Thymus (tissue), 11 donors: Measurements from ENCODE around the gene SRM. TPM values are rescaled to one million over a fixed set of nuclear protein-coding genes. Genes with fewer than 3 reads are reported as not detected.
"Not testable (repeated sequence)": the region's sequence is repeated elsewhere in the genome, so short reads cannot be mapped to it uniquely, and the experiment has no call there.

Source experiments
- DNase-seq, 9 donors: peaks; one replicate each; pipeline ENCODE4 v3.0.0-alpha.2; 2013; ENCODE audit warnings: low spot score in 9 of 9, low read depth in 6 of 9, missing footprints in 1 of 9
- H3K27ac ChIP-seq, 2 donors: one replicate each; pipeline ENCODE4 v1.5.1; 2013; ENCODE audit warnings: control low read depth in 1 of 2, low read depth in 1 of 2, low read length in 1 of 2, mild to moderate bottlenecking in 1 of 2, moderate library complexity in 1 of 2
- H3K27me3 ChIP-seq, 2 donors: one replicate each; pipeline ENCODE4 v1.5.1; 2013; ENCODE audit warnings: low read length in 1 of 2; ENCODE audit not compliant: control insufficient read depth in 2 of 2, insufficient read depth in 1 of 2
- H3K36me3 ChIP-seq, 2 donors: one replicate each; pipeline ENCODE4 v1.5.1; 2013; ENCODE audit warnings: low read length in 1 of 2, mild to moderate bottlenecking in 1 of 2, moderate library complexity in 1 of 2; ENCODE audit not compliant: control insufficient read depth in 2 of 2, insufficient read depth in 2 of 2
- H3K4me1 ChIP-seq, 2 donors: one replicate each; pipeline ENCODE4 v1.5.1; 2013; ENCODE audit warnings: low read length in 2 of 2; ENCODE audit not compliant: control insufficient read depth in 2 of 2, insufficient read depth in 2 of 2
- H3K4me3 ChIP-seq, 2 donors: one replicate each; pipeline ENCODE4 v1.5.1; 2013; ENCODE audit warnings: low read length in 2 of 2, control low read depth in 1 of 2, mild to moderate bottlenecking in 1 of 2
- H3K9me3 ChIP-seq, 2 donors: one replicate each; pipeline ENCODE4 v1.5.1; 2013; ENCODE audit warnings: low read length in 1 of 2, mild to moderate bottlenecking in 1 of 2; ENCODE audit not compliant: control insufficient read depth in 2 of 2, insufficient read depth in 1 of 2
- WGBS: extraction: QIAGEN DNeasy Blood & Tissue Kit; methylation state at CpG from one replicate; pipeline ENCODE4 v1.1.7; 2013; 5-methylcytosine and 5-hydroxymethylcytosine counted together
- polyA plus RNA-seq: library from polyadenylated mRNA; stranded (reverse); fragments of 200-250 nt; gene quantifications from one replicate; pipeline ENCODE4 v1.2.3, GENCODE V29; 2013
- total RNA-seq: library from RNA; stranded (reverse); fragments of 120-200 nt; gene quantifications from one replicate; pipeline ENCODE4 v1.2.4, GENCODE V29; 2013
- donor health status: healthy.

SRM gene
- total and polyA plus RNA-seq, 2 donors = 13.1 to 62.9 TPM

DNA sequence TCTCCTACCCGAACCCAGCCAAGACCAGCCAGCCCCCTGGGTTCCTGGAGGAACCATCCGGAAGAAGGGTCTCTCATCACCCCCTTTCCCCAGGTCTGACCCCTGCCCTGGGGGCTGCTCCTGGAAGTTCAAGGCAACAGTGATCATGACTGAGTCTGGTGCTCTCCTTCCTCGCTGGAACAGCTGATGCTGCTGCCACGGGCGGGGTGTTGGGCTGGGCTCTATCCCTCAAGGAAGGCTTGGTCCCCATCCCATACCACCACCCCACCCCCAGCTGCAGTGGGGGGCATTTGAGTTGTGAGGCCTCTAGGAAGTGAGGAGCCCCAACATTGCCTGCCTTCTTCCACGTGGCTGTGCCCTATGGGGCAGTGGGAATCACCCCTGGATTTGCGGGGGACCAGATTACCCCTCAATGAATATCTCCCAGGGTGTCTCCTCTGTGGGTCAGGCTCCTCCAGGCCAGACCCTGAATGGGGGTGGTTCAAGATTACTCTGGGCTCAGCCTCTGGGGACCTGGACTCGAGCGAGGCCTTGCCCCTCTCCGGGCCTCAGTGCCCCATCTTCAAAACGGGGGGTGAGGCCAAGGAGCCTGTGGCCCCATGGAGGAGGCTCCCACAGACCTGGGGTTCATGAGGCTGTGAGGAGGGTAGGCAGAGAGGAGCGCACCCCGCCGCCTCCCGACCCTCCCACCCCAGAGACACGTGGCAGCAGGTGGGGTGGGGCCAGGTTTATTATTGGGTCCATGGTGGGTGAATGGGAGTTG is 15.6 kb downstream of the SRM start:
- Histone ChIP-seq H3K4me1 (no peaks in the 10 kb centered on the region), H3K27ac (no peak overlapping the region), H3K9me3 (peaks cover 0 to 1% of the 10 kb centered on the region in 2 donors), H3K4me3 (no peak overlapping the region), H3K27me3 (no peaks in the 10 kb centered on the region), H3K36me3 (no peaks in the 10 kb centered on the region)
- no peak for DNase-seq
- WGBS = 87% methylated on average over 16 of the region's 16 CpGs

DNA sequence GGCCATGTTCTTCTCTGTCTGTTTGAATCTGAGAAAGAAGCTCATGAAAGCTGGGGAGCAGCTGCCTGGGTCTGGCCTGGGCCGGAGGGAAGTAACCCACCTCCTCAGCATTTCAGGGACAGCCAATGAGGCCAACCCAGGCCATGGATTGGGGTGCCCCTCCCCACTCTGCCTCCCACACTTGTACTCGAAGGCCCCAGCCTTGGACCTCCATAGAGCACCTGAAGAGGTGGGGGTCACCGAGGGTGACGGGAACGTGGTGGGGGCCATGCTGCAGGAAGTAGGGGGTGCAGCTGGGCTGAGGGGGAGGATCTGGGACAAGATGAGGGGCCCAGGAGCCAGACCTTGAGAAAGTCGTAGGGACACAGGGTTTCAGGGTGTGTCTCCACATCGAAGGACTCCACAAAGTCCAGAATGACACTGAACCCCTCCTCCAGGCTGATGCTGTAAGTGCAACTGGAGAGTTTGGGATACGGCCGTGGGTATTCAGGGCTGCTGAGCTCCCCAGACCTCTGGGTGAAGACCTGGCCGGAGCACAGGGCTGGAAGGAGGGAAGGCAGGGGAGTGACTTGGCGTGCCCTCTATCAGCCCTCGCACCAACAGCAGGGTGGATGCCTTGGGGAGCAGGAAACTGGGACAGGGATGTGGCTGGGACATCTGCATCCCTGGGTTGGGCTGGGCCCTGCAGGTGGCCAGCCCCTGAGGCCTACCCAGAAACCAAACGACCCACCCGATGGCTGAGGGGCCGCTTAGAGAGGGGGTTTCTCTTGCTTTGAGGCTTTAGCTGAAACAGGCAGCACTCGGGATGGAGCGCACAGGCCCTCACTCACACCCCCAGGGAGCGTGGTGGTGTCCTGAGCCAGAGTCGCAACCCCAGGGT is 16.6 kb downstream of the SRM start:
- H3K4me1 ChIP-seq = no peaks in the 10 kb centered on the region
- no peak for DNase-seq
- H3K4me3 ChIP-seq = no peak overlapping the region
- WGBS = 83% methylated on average over 19 of the region's 19 CpGs
- no peaks in the 10 kb centered on the region for H3K36me3 ChIP-seq
- no peaks in the 10 kb centered on the region for H3K27me3 ChIP-seq
- H3K9me3 ChIP-seq = peaks cover 0 to 1% of the 10 kb centered on the region in 2 donors
- H3K27ac ChIP-seq = no peak overlapping the region

DNA sequence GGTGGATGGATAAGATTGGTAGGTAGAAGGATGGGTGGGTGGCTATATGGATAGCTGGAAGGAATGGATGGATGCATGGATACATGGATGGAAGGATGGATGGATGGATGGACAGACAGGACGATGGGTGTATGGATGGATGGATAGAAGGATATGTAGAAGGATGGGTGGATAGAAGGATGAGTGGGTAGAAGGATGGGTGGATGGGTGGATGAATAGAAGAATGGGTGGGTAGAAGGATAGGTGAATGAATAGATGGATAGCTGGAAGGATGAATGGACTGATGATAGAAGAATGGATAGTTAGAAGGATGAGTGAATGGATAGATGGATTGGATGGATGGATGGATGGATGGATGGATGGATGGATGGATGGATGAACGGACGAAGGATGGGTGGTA is 17.8 kb downstream of the SRM start:
- H3K36me3 ChIP-seq = no peaks in the 10 kb centered on the region
- H3K4me1 ChIP-seq = peaks cover 0 to 4% of the 10 kb centered on the region in 2 donors
- 89% methylated on average over 3 of the region's 3 CpGs for WGBS
- DNase-seq = no peak
- H3K27me3 ChIP-seq = no peaks in the 10 kb centered on the region
- H3K27ac ChIP-seq = no peak overlapping the region
- H3K9me3 ChIP-seq = peaks cover 0 to 1% of the 10 kb centered on the region in 2 donors
- no peak overlapping the region for H3K4me3 ChIP-seq

DNA sequence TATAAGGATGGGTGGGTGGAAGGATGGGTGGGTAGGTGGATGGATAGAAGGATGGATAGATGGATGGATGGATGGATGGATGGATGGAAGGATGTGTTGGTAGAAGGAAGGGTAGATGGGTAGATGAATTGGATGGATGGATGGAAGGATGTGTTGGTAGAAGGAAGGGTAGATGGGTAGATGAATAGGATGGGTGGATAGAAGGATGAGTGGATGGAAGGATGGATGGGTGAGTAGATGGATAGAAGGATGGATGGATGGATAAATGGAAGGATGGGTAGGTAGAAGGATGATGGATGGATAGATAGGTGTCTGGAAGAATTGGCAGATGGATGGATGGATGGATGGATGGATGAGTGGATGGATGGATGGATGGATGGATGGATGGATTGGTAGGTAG is 18.8 kb downstream of the SRM start:
- peaks cover 0 to 4% of the 10 kb centered on the region in 2 donors for H3K4me1 ChIP-seq
- H3K4me3 ChIP-seq = no peak overlapping the region
- H3K27me3 ChIP-seq = no peaks in the 10 kb centered on the region
- DNase-seq = no peak
- no peaks in the 10 kb centered on the region for H3K9me3 ChIP-seq
- H3K27ac ChIP-seq = no peak overlapping the region
- no peaks in the 10 kb centered on the region for H3K36me3 ChIP-seq

DNA sequence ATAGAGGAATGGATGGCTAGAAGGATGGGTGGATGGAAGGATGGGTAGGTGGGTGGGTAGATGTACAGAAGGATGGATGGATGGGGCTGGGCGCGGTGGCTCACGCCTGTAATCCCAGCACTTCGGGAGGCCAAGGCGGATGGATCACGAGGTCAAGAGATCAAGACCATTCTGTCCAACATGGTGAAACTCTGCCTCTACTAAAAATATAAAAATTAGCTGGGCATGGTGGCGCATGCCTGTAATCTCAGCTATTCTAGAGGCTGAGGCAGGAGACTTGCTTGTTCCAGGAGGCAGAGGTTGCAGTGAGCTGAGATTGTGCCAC is 19.8 kb downstream of the SRM start:
- 93% methylated on average over 7 of the region's 7 CpGs for WGBS
- not testable (repeated sequence) for DNase-seq

DNA sequence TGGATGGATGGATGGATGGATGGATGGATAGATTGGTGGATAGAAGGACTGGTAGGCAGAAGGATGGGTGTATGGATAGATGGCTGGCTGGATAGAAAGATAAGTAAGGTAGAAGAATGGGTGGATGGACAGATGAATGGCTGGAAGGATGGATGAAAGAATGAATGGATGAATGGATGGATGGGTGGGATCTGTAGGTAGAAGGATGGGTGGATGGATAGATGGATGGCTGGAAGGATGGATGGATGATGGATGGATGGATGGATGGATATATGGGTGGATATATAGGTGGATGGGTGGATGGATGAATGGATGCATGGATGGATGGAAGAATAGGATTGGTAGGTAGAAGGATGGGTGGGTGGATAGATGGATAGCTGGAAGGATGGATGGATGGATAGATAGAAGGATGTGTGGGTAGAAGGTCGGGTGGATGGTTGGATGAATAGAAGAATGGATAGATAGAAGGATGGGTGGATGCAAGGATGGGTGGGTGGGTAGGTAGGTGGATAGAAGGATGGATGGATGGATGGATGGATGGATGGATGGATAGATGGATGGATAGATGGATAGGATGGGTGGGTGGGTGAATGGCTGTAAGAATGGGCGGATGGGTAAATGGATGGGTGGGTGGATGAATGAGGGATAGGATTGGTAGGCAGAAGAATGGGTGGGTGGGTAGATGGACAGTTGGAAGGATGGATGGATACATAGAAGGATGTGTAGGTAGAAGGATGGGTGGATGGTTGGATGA is 20.3 kb downstream of the SRM start:
- H3K27me3 ChIP-seq = no peaks in the 10 kb centered on the region
- H3K4me3 ChIP-seq = no peak overlapping the region
- H3K4me1 ChIP-seq = peaks cover 0 to 4% of the 10 kb centered on the region in 2 donors
- DNase-seq = no peak
- H3K36me3 ChIP-seq = no peaks in the 10 kb centered on the region
- H3K9me3 ChIP-seq = no peaks in the 10 kb centered on the region
- 85% methylated on average over 2 of the region's 2 CpGs for WGBS
- H3K27ac ChIP-seq = no peak overlapping the region

More for the DNA sequence above, 19.8 kb downstream of the SRM start:
- not testable (repeated sequence) for H3K27ac ChIP-seq, H3K4me1 ChIP-seq, H3K36me3 ChIP-seq, H3K9me3 ChIP-seq, H3K4me3 ChIP-seq, H3K27me3 ChIP-seq

DNA sequence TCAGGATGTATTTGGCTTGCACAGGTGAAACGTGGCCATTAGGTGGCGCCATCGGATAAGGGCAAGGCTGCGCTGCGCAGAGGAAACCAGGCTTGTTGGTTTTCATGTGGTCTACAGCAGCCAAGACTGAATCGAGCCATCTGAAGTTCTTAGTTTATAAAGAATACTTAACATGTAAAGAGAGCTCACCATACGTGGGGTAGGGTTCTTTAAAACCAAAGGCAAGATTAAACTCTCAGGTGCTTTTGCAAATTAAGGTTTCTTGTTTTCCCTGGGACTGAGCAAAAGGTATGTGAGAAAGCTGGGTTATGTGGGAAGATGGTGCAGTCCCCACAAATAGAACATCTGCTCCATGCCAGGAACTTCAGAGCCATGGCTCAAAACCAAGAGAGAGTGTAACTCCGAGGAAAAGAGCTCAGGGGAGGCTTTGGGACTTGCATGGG is 22.1 kb downstream of the SRM start:
- Histone ChIP-seq H3K27ac (no peak overlapping the region), H3K36me3 (no peaks in the 10 kb centered on the region), H3K4me3 (no peak overlapping the region), H3K27me3 (no peaks in the 10 kb centered on the region), H3K4me1 (peaks cover 0 to 4% of the 10 kb centered on the region in 2 donors), H3K9me3 (no peaks in the 10 kb centered on the region)
- 2% methylated on average over 8 of the region's 8 CpGs for WGBS
- peak; percentile 67 to 95 (median 86) for DNase-seq

DNA sequence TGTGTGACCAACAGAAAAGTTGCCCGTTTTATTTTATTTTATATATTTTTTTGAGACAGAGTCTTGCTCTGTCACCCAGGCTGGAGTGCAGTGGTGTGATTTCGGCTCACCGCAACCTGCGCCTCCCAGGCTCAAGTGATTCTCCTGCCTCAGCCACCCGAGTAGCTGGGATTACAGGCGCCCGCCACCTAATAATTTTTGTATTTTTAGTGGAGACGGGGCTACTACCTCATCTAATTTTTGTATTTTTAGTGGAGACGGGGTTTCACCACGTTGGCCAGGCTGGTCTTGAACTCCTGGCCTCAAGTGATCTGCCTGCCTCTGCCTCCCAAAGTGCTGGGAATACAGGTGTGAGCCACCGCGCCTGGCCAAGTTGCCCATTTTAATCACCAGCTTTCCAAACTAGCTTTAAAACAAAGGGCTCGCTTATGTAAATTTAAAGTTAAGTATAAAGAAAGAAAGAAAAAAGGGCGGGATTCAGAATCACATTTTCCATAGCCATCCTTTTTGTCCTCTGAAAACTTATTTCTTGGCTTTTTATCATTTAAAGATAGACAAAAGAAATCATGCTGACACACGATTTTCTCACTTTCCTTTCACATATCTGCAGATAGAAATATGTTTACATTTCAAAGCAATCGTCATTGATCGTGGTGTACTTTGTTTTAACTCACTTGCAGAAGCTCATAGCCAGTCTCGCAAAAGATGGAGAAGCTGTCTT is 22.6 kb downstream of the SRM start:
- H3K4me3 ChIP-seq, H3K9me3 ChIP-seq, H3K27ac ChIP-seq, H3K4me1 ChIP-seq, H3K36me3 ChIP-seq, H3K27me3 ChIP-seq, DNase-seq: not testable (repeated sequence)
- 63% methylated on average over 18 of the region's 18 CpGs for WGBS
